NCI-H2081 (cell line): ENCODE measurements around the gene TNS3.
"Not testable (repeated sequence)": the region's sequence is repeated elsewhere in the genome, so short reads cannot be mapped to it uniquely, and the experiment has no call there.

Experiments used
- DNase-seq, 2 experiments: peaks; one replicate each; lab custom pipeline; 2025; lab: John Stamatoyannopoulos, UW

TNS3 gene

DNA sequence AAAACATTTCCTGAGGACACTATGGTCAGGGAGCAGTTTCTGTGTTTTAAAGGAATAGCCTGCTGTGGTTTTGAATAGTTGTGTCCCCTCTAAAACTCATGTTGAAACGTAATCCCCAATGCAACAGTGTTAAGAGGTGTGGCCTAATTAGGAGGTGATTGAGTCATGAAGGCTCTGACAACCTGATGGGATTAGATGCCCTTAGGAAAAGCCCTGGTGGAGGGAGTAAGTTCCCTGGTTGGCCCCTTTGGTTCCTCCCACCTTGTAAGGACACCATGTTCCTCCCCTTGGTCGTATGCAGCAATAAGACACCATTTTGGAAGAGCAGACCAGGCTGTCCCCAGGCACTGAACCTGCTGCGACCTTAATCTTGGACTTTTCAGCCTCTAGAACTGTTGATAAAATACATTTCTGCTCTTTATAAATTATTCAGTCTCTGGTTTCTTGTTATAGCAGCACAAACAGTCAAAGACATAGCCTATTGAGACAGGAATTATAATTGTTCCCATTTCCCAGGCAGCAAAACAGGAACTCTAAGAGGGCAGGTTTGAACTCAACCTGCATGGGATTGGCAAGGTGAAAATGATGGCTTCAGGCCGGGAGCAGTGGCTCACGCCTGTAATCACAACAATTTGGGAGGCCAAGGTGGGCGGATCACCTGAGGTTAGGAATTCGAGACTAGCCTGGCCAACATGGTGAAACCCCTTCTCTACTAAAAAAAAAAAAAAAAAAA, 20.5 kb upstream of the TNS3 start:
- DNase-seq, result no peak

DNA sequence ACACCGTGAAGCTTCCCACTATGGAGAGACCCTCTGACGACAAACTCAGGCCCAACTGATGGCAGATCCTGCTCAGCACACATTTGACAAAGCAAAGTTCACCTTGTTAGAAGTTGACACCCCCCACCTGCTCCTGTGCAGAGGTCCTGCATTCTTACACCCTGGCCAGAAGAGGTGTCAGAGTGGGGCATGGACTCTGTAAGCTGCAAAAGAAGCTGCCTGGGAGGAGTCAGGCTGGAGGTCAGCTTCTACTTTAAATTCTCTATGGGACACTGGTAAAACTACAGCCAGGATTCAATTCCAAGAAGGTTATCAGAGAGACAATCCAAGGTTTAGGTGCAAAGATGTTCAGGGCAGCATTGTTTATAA, 20.0 kb upstream of the TNS3 start:
- no peak for DNase-seq

DNA sequence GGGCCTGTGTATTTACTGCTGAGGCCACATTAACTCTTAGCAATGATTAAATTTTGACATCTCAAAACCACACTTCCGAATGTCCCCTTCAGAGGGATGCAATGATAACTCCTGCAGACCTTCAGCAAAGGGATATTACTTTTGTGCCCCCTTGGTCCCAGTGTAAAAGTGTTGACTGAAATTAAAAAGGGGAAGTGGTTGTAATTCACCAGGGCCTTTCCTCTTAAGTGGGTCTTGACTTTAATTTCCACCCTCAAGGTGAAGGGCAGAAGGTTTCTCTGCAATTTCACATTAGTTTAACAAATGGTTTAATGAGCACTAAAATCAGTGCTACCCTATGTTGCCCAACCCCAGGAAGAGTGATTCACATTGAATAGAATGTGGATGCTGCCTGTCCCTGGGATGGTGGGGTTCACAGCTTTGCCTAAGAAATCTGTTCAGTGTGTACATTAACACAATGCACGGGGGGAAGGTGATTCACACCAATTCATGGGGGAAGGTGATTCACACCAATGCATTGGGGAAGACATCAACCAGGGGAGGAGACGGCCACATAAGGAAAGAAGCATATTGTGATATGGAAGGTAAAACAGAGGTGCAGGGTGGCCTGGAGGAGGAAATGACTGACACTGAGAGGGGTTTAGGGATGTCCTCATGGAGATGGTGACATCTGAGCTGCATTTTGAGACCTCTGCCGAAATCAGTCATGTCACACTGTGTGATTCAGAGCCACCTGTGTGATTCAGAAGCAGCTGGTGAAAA, 19.4 kb upstream of the TNS3 start:
- DNase-seq, result no peak

DNA sequence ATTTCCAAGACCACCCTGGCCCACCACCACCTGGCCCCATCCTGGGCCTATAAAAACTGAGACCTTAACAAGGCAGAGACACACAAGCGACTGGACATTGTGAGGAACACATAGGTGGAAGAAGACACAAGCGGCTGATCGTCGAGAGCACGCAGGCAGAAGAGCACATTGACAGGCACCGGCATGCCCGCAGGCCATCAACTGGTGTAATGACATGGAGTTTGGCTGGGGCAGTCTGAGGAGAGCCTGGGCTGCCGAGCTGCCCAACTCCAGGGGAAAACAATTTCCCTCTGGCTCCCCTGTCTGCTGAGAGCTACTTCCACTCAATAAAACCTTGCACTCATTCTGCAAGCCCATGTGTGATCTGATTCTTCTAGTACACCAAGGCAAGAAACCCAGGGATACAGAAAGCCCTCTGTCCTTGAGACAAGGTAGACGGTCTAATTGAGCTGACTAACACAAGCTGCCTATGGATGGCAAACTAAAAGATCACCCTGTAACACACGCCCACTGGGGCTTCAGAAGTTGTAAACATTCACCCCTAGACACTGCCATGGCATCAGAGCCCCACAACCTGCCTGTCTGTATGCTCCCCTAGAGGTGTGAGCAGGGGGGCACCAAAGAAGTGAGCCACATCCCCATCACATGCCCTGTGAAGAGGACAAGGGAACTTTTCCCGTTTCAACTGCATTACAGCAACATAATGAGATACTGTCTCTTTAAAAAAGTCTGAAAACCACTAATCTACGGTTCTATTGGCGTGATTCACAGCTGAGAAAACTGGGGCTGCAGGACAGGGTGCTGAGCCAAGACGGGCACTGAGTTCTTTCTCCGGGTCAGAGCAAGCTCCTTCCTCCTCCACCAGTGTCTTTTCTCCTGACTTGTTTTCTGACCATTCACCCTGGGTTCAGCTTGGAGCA, 18.5 kb upstream of the TNS3 start:
- no peak for DNase-seq

DNA sequence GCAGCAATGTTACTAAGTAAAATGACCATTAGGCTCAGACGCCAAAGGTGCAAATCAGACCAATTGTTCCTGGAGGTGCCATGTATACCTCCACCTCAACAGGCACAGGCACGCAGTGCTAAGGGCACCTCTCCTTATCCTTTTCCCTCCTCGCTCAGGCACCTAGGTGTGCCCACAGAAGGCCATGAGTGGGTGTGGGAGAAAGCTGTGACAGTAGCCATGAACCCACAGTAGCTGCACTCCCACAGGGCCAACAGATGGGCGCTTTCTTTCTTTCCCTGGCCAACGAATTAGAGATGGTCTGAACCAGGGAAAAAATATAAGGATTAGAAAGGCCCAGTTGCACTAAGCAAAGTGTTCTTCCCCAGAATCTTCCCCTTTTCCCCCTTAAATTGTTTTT, 15.5 kb upstream of the TNS3 start:
- no peak for DNase-seq

DNA sequence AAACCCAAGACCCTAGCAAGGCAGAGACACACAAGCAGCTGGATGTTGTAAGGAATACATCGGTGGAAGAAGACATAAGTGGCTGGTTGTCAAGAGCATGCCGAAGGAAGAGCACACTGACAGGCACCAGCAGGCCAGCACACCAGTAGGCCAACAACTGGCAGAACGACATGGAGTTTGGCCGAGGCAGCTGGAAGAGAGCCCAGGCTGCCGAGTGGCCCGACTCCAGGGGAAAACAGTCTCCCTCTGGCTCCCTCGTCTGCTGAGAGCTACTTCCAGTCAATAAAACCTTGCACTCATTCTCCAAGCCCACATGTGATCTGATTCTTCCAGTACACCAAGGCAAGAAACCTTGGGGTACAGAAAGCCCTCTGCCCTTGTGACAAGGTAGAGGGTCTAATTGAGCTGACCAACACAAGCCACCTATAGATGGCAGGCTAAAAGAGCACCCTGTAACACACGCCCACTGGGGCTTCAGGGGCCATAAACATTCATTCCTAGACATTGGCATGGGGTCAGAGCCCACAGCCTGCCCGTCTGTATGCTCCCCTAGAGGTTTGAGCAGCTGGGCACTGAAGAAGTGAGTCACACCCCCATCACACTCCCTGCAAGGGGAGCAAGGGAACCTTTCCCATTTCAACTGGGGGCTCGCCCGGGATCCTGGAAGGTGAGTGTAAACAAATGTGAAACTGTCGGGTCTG, 14.7 kb upstream of the TNS3 start:
- no peak for DNase-seq

DNA sequence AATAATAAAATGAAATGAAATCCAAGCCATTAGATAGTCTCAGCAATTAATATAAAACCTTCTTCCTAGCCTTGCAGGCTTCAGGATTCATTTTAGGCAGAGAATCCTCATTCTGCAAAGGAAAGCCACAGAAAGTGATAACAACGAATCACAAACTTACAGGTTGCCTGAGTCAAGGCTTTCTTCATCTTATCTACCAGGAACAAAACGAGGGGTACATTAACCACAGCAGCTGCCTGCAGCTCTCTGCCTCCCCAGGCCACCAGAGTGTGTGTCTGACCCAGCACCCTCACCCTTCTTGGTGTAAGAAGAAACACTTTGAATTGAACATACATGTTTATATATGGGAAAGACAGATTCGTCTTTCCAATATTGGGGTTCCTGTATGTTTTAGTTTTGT, 12.5 kb upstream of the TNS3 start:
- no peak for DNase-seq

DNA sequence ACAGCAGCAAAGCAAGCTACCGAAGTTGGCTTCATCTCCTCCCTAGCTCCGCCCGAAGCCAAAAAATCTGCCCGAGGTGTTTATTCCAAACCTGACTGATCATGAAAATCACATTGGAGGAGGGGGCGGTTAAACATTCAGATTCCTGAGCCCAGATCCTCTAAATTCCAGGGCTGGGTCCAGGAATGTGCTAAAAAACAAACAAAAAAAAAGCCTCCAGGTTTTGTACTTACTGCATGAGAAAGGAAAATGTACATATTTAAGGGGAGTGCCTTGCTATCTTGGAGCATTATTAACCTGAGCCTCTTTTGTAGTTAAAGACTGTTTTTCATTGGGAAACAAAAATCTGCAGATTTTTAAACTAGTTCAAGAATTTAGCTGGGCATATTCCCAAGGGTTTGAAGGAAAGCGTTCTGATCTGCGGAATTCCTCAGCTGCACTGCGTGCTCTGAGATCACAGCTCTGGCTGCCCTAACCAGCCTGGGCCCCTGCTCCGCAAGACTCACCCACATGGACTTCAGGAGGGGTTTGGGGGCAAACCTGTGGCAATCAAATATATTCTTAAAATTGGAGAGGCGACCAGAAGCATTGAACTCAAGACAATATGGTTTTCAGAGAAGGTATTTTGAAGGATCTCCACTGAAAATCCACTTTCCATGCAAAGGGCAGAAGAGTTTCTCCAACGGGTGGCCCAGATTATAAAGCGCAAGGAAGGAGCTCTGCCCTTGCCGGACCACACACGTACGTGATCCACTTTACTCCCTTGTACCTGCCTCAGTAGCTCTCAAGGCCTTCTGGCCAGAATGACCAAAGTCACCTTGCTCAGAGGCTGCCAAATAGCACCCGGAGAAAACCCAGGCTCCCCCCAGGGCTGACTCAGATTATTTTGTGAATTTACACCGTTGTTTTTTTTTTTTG, 10.0 kb upstream of the TNS3 start:
- no peak for DNase-seq

DNA sequence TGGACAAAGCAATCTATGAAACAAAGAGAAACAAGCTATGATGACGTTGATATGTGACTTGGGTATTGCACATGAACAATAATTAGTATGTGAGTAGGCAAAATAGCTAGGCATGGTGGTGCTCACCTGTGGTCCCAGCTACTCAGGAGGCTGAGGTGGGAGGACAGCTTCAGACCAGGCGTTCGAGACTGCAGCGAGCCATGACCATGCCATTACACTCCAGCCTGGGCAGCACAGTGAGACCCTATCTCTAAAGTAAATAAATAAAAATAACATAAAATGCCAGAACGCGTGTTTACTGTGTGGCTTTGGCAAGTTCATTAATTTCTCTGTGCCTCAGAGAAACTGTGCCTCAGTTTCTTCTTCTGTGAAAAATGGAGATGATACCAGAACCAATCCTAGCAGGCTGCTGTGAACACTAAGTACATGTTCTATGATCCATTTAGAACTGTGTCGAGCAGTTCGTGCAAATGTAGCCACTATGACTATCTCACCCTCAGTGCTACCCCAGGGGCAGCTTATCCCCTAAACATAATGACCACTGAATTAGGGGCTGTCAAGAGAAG, 9.3 kb upstream of the TNS3 start:
- no peak for DNase-seq

DNA sequence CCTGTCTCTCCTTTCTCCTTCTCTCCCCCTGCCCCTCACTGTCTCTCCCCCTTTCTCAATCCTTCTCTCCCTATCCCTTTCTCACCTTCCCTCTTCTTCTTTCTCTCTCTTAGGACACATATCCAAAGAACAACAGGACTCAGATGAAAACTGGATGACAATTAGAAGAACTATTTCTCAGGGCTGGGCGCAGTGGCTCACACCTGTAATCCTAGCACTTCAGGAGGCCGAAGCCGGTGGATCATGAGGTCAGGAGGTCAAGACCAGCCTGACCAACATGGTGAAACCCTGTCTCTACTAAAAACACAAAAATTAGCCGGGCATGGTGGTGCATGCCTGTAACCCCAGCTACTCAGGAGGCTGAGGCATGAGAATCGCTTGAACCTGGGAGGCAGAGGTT, 8.3 kb upstream of the TNS3 start:
- not testable (repeated sequence) for DNase-seq

DNA sequence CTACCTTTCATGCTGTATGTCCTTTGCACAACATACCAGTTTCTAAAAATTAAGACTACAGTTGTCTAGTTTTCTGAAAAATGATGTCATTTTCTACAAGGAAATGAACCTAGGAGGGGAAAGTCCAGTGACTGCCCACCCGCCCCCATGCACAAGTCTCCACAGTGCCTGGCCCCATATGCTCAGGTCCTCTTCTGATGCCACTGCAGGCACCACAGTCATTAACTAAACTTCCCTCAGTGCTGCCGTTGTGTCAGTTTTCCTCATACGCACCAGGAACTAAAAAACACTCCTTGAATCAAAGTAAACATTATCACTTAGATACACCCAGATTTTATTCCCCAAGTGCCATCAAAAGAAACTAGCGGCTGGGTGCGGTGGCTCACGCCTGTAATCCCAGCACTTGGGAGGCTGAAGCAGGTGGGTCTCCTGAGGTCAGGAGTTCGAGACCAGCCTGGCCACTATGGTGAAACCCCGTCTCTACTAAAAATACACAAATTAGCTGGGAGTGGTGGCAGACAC, 6.9 kb upstream of the TNS3 start:
- no peak for DNase-seq

DNA sequence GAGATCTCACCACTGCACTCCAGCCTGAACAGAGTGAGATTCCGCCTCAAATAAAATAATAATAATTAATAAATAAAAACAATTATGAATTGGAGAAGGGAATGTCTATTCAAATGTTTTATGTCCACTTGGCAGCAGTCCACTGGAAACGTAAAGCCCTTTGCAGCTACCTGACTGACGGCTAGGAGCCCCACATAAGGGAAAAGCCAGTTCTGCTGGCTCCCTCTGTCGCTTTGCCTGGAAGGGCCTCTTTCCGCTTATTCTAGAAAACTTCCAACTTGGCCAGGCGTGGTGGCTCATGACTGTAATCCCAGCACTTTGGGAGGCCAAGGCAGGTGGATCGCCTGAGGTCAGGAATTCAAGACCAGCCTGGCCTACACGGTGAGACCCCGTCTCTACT, 6.1 kb upstream of the TNS3 start:
- no peak for DNase-seq

DNA sequence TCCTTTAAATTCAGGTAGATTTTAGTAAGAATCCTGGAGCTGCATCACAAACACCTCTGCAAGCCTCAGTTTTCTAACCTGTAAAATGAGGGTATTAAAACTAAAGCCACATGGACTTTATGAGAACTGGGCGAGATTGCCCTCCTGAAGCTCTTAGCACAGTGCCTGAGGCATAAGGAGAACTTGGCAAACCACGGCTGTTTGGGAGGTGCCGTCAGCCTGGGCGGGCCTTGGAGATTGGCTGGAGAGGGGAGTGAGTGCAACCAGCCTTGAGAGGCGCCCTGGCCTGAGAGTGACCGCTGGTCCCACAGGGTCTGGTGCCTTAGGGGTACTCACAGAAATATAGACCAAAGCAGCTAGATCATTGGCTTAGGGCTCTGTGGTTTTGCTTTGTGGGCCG, 5.4 kb upstream of the TNS3 start:
- DNase-seq, result no peak

DNA sequence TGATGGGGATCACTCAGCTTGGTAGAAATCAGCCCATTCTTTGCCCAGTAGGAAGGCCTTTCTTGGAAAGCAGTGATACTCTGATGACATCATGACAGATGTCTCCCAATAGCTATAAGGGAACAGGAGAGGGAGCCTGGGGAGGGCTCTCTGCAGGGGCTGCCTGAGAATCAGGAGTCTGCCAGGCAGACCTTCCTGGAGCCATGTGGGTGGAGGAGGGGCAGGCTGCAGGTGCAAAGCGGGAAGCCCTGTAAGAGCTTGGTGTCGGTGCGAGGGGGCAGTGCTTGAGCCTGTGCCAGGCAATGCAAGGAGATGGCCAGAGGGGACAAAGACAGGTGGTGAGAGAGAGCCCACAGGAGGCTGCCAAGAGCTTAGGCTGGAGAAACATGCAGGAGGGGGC, 5.0 kb upstream of the TNS3 start:
- DNase-seq, result peak; percentile 42 to 69

DNA sequence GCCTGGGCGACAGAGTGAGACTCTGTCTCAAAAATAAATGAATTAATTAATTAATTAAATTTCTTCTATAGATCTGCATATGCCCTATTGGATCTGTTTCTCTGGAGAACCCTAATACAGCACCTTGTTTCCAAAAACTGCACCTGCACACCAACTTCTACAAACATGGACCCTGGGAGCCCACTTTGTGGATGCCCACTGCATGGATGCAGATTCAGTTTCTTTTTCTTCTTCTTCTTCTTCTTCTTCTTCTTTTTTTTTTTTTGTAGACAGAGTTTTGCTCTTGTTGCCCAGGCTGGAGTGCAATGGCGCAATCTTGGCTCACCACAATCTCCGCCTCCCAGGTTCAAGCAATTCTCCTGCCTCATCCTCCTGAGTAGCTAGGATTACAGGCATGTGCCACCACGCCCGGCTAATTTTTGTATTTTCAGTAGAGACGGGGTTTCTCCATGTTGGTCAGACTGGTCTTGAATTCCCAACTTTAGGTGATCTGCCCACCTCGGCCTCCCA, 4.3 kb upstream of the TNS3 start:
- not testable (repeated sequence) for DNase-seq

DNA sequence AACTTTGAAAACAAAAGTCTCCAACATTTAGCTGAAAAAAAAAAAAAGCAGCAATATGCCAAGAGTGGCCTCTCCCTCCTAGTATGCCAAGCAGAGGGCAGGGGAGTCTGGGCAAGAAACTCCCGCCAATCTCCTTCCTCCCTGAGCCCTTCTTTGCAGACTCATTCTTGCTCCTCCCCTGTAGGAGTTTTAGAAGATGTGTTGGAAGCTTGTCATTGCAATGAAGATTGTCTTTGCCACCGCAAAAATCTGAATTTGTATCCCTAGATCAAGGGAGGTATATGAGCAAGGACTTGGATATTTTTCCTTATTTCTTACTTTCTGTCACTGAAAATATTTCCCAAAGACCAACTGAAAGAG, 2.6 kb upstream of the TNS3 start:
- no peak for DNase-seq

DNA sequence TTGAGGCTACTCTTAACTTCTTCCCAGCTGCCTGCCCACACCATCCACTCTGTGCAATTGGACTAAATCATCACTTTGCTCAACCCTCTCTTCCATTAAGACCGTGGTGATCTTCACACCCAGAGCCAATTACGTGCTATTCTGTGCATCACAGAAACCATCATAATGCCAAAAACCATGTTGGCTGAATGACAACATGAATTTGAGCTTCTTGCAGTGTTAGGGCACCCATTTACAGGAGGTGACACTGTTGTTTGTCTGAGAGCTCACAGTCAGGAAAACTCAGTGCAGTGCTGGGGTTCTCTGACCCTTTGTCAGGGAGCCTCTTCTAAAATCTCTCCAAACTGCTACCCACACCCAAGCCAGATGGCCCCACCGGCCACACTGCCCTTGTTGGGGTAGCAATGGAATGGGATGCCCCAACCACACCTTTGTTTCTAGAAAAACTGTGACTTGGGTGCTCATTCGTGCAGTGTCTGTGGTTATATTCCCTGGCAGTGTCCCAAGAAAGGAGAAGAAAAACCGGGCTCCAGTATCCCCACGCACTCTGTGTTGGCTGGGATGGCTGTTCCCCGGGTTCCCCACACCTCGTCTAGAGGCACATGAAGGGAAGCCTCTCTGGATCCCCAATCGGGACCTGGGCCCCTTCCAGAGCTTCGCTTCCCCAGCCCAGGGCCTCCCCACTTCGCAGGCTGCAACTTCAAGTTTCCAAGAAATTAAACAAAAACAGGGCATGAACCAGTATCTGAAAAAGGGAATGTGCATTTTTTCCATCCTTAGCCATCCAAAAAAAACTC, 2.0 kb upstream of the TNS3 start:
- DNase-seq, result no peak

DNA sequence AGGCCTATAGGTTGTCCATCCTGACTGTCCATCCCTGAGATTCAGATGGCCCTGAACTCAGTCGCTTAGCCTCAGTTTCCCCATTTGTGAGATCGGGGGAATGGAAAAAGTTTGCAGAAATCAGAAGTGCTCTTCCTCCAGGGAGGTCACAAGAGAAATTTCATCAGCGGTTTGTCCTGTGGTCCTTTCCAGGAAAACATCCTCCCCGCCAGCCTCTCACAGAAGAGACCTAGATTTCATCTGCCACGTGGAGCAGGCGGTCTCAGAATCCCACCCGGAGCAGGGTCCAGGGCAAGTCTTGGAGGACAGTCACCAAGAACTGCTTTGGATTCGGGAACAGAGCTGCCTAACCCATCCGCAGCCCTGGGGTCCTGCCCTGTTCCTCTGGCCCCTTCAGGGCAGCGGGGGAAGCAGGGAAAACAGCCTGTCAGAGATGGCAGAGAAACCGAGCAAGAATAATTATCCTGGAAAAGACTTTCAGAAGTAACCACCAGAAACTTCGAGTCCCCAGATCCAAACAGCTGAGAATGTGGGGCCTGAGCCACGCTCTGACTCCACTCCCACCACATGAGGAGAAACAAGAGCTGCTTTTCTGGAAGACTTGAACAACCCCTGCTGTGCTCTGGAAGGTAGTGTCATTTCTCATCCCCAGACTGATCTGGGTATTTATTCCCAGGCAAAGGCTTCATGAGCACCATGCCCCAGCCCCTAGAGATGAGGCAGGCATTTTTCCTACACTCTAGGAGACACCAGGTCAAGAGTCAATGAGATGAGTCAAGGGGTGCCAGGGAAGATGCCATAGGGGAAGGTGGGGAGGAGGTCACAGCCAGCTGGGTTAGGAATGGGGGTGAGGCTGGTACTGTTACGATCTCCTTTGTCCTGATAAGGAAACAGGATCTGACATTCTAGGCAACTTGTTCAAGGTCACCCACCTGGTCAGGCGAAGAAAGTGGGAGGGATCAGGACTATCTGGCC, 1.1 kb upstream of the TNS3 start:
- DNase-seq, result no peak
